Erythroblast (primary cell): Measurements from ENCODE around the gene RUNDC3A.

Experiments
- GATA1 ChIP-seq: IDR thresholded peaks from 2 replicates; pipeline ENCODE4 v1.6.1; 2011; ENCODE audit warnings: low read depth, mild to moderate bottlenecking, control low read depth, low read length, moderate library complexity
- POLR2A ChIP-seq: IDR thresholded peaks from 2 replicates; pipeline ENCODE4 v1.6.1; 2011; ENCODE audit warnings: mild to moderate bottlenecking, low read length

DNA sequence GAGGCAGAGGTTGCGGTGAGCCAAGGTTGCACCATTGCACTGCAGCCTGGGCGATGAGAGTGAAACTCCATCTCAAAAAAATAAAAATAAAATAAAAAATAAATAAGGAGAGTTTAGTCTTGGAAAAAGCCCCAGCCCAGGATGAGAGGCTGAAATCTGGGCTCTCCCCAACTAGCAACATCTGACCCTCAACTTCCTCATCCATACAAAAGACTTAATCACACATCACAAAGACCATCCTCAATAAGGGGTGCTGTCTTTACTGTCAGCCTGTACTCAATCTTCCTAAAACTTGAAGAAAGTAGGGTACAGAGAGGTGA lies 29.1 kb upstream of the RUNDC3A start:
- TF ChIP-seq POLR2A, result no peak
- no peak for TF ChIP-seq GATA1
